ENCODE results near the gene ARV1.
"Not testable (repeated sequence)": the region's sequence is repeated elsewhere in the genome, so short reads cannot be mapped to it uniquely, and the experiment has no call there.

Gene ARV1

GRCh38 chr1:231020139-231020601, 41.3 kb downstream of the ARV1 start:
- DNase-seq: no peak

GRCh38 chr1:231020816-231021215, 41.9 kb downstream of the ARV1 start:
- no peak for DNase-seq

- DNase-seq: no peak
These were observed 42.7 kb downstream of the ARV1 start for GRCh38 chr1:231021540-231022031.

GRCh38 chr1:231022543-231022942, 43.6 kb downstream of the ARV1 start:
- DNase-seq: not testable (repeated sequence)

- DNase-seq: no peak
These were observed 44.3 kb downstream of the ARV1 start for GRCh38 chr1:231023150-231023549.

GRCh38 chr1:231026576-231026975, 47.7 kb downstream of the ARV1 start:
- no peak for DNase-seq

GRCh38 chr1:231027136-231027925, 48.4 kb downstream of the ARV1 start:
- no peak for DNase-seq

- DNase-seq: no peak
These were observed 49.1 kb downstream of the ARV1 start for GRCh38 chr1:231027971-231028370.

GRCh38 chr1:231028682-231029081, 49.8 kb downstream of the ARV1 start:
- peak; percentile 34 for DNase-seq

- not testable (repeated sequence) for DNase-seq
These were observed 50.4 kb downstream of the ARV1 start for GRCh38 chr1:231029247-231029646.

- no peak for DNase-seq
These were observed 50.9 kb downstream of the ARV1 start for GRCh38 chr1:231029841-231030240.

GRCh38 chr1:231032963-231033362, 54.1 kb downstream of the ARV1 start:
- no peak for DNase-seq

- DNase-seq: no peak
These were observed 56.9 kb downstream of the ARV1 start for GRCh38 chr1:231035799-231036198.

GRCh38 chr1:231036416-231036815, 57.5 kb downstream of the ARV1 start:
- no peak for DNase-seq

- DNase-seq: no peak
These were observed 59.0 kb downstream of the ARV1 start for GRCh38 chr1:231037585-231038517.

GRCh38 chr1:231039161-231040018, 60.5 kb downstream of the ARV1 start:
- peak; percentile 55 for DNase-seq

GRCh38 chr1:231040019-231040799, 61.3 kb downstream of the ARV1 start, which contains the start of gene FAM89A:
Gene FAM89A, minus strand, starts transcription at chr1:231040254. Its CDS starts 43 bp downstream, at chr1:231040211.
- peak; percentile 78 for DNase-seq

GRCh38 chr1:231040800-231041718, 62.2 kb downstream of the ARV1 start:
- peak; percentile 34 for DNase-seq

- no peak for DNase-seq
These were observed 62.9 kb downstream of the ARV1 start for GRCh38 chr1:231041719-231042261.

- DNase-seq: no peak
These were observed 65.7 kb downstream of the ARV1 start for GRCh38 chr1:231044588-231044987.
